Epithelial cell of esophagus (primary cell): ENCODE measurements around the gene AKAP11.
A peak's percentile ranks its signal among the peaks of the same experiment; 100 is the strongest.

Experiments used
- DNase-seq: peaks from one replicate; pipeline ENCODE4 v3.0.0; 2010; ENCODE audit warnings: low read depth
- H3K4me3 ChIP-seq: 2 replicates; pipeline ENCODE4 v1.5.1; 2011; ENCODE audit warnings: mild to moderate bottlenecking, low read length, control low read depth
- TF ChIP-seq, protein P1 (sequence below): IDR thresholded peaks from 2 replicates; pipeline ENCODE4 v1.5.1; 2011; ENCODE audit warnings: low read depth, mild to moderate bottlenecking, low read length, control low read depth, inconsistent platforms; ENCODE audit not compliant: insufficient read depth; ENCODE audit errors: missing control alignments

The AKAP11 gene

DNA sequence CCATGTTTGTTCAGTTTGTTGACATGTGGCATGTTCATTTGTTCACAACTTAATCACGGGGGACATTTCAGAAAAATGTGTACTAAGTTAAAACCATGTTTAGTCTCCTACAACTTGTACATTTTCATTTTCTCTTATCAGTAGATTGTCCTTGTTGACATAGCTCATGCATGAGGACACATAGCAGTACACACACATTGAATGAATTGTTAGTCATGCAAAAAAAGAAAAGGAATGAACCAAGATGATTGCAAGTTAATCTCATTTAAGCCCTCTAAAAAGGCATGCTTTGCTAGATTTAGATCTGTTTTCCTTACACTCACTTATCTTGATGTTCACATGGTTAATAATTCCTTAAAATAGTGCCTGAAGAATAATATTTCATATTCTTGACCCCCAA, 38.2 kb upstream of the AKAP11 start:
- DNase-seq = no peak
- H3K4me3 ChIP-seq = no peak overlapping the region
- TF ChIP-seq, protein P1, sequence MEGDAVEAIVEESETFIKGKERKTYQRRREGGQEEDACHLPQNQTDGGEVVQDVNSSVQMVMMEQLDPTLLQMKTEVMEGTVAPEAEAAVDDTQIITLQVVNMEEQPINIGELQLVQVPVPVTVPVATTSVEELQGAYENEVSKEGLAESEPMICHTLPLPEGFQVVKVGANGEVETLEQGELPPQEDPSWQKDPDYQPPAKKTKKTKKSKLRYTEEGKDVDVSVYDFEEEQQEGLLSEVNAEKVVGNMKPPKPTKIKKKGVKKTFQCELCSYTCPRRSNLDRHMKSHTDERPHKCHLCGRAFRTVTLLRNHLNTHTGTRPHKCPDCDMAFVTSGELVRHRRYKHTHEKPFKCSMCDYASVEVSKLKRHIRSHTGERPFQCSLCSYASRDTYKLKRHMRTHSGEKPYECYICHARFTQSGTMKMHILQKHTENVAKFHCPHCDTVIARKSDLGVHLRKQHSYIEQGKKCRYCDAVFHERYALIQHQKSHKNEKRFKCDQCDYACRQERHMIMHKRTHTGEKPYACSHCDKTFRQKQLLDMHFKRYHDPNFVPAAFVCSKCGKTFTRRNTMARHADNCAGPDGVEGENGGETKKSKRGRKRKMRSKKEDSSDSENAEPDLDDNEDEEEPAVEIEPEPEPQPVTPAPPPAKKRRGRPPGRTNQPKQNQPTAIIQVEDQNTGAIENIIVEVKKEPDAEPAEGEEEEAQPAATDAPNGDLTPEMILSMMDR = no peak

DNA sequence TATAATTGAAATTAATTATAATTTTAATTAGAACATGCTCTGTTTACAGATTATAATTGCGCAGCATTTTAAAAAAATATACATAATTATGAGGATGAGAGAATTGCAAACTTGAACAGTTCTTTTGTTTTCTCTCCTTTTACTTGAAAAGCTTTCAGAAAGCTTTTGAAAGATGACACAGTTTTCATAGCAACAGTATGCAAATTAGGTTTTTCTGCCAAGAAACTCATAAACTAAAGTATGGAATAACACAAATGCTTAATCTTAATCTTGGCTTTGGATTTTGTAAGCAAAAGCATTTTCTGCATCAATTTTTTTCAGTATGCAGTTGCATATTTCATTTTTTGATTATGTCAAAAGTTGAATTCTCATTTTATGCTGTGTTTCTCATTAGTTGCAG, 32.8 kb upstream of the AKAP11 start:
- H3K4me3 ChIP-seq = no peak overlapping the region
- TF ChIP-seq, protein P1 = no peak
- no peak for DNase-seq

GRCh38 chr13:42239644-42240043, 32.3 kb upstream of the AKAP11 start:
- H3K4me3 ChIP-seq = no peak overlapping the region
- DNase-seq = peak; percentile 32
- TF ChIP-seq, protein P1 = no peak

- no peak for DNase-seq
- TF ChIP-seq, protein P1 = no peak
- H3K4me3 ChIP-seq = no peak overlapping the region
Measured at GRCh38 chr13:42246541-42246940, 25.4 kb upstream of the AKAP11 start.

DNA sequence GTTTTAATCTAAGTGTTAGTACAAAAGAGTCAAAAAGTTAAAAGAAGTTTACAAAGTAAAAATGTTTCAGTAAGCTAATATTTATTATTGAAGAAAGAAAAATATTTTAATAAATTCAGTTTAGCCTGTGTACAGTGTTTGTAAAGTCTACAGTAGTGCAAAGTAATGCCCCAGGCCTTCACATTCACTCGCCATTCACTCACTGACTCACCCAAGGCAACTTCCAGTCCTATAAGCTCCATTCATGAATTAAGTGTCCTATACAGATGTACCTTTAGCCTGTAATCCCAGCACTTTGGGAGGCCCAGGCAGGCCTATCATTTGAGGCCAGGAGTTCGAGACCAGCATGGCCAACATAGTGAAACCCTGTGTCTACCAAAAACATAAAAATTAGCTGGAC, 24.1 kb upstream of the AKAP11 start:
- DNase-seq = peak; percentile 76
- TF ChIP-seq, protein P1 = no peak
- H3K4me3 ChIP-seq = no peak overlapping the region

DNA sequence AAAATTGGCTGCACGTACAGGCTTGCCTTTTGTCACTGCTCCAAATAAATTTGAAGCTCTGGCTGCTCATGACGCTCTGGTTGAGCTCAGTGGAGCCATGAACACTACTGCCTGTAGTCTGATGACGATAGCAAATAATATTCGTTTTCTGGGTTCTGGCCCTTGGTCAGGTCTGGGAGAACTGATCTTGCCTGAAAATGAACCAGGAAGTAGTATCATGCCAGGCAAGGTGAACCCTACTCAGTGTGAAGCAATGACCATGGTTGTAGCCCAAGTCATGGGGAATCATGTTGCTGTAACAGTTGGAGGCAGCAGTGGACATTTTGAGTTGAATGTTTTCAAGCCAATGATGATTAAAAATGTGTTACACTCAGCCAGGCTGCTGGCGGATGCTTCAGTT, 16.1 kb upstream of the AKAP11 start:
- TF ChIP-seq, protein P1 = no peak
- peak; percentile 61 for DNase-seq
- H3K4me3 ChIP-seq = no peak overlapping the region

- DNase-seq = no peak
- TF ChIP-seq, protein P1 = no peak
Measured at GRCh38 chr13:42258747-42259146, 13.2 kb upstream of the AKAP11 start.

More at GRCh38 chr13:42258747-42259146, 13.2 kb upstream of the AKAP11 start:
- no peak overlapping the region for H3K4me3 ChIP-seq
